HG02571 (cell line): Measurements from ENCODE around the gene SFI1.
"Not testable (repeated sequence)": the region's sequence is repeated elsewhere in the genome, so short reads cannot be mapped to it uniquely, and the experiment has no call there.

Experiments used
- ATAC-seq: cut with Tn5 transposase; IDR thresholded peaks from one replicate; pipeline ENCODE4 v1.9.1; 2021; ENCODE audit warnings: mild to moderate bottlenecking, moderate library complexity; ENCODE audit not compliant: unreplicated experiment

The SFI1 gene

DNA sequence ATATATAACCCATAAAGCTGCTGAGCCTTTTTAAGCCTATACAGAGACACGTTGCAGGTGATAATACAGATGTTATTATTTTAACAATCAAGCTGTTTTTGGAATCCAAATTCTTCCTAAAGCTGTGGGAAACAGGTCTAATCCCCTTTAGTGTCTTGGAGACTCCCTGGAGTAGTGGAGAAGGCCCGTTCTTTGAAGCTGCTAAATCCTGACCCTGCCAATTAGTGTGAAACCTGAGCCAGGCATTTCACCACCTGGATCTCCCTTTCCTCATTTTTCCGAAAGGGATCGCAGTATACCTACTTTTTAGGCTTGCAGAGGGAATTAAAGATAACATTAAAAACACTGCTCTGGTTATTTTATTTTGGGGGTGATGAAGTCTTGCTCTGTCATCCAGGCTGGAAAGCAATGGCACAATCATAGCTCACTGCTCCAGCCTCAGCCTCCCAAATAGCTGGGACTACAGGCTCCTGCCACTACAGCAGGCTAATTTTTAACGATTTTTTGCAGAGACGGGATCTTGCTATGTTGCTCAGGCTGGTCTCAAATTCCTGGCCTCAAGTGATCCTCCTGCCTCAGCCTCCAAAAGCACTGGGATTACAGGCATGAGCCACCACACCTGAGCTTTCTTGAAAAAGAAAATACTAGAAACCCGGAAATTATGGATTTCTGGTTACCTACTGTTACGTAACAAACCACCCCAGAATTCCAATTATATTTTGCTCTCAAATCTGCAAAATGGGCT is 4.9 kb upstream of the SFI1 start:
- no peak for ATAC-seq

DNA sequence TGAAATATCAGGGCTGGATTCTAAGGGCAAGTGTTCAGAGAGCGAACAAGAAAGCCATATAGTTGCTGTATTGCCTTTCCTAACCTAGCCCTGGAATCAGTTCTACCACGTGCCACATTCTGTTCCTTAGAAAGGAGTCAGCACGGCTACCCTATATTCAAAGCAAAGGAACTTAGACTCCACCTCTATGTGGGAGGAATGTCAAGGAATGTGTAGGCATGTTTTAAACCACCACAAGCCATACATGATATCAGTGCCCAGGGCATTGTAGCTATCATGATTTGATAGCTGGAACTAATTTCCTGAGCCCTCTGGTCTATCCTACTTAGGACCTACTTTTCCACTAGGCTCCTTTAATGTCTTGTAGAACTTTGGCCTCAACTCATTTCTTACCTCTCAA is 4.2 kb upstream of the SFI1 start:
- ATAC-seq, result no peak

DNA sequence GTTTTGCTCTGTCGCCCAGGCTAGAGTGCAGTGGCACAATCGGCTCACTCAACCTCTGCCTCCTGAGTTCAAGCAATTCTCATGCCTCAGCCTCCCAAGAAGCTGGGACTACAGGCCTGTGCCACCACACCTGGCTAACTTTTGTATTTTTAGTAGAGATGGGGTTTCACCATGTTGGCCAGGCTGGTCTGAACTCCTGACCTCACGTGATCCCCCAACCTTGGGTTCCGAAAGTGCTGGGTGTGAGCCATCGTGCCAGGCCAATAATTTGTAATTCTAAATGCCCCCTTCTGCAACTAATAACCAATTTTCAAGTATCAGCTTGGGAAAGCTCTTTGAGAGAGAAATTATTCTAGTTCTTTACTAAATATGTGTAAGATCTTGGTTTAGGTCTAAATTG is 3.0 kb upstream of the SFI1 start:
- not testable (repeated sequence) for ATAC-seq

DNA sequence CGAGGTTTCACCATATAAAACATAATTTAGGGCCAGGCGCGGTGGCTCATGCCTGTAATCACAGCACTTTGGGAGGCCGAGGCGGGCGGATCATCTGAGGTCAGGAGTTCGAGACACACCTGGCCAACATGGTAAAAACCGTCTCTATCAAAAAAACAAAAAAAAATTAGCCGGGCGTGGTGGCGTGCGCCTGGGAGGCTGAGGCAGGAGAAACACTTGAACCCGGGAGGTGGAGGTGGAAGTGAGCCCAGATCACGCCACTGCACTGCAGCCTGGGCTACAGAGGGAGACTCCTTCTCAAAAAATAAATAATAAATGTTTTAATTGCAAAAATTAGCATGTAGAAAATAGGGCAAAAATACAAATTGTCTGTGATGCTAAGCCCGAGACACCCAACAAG is 993 bp upstream of the SFI1 start:
- ATAC-seq, result no peak

DNA sequence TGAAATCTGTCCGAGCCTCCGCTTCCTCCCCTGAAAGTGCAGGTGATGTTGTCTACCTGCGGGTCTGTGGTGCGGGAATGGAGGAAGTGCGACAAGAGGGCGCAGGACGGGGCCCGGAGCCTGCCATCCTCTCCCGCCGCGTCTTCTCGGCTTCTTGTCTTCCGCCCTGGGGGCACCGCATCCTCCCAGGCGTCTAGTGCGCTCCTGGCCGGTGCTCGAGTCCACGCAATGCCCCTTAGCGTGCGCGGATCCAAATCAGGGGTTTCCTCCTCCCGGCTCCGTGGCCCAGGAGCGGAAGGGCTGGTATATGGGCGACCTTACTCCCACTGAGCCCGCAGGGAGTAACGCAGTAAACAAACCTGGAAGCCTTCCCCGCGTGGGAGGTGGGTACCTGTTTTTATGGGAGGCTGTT is 405 bp downstream of the SFI1 start:
- ATAC-seq, result peak; percentile 11

DNA sequence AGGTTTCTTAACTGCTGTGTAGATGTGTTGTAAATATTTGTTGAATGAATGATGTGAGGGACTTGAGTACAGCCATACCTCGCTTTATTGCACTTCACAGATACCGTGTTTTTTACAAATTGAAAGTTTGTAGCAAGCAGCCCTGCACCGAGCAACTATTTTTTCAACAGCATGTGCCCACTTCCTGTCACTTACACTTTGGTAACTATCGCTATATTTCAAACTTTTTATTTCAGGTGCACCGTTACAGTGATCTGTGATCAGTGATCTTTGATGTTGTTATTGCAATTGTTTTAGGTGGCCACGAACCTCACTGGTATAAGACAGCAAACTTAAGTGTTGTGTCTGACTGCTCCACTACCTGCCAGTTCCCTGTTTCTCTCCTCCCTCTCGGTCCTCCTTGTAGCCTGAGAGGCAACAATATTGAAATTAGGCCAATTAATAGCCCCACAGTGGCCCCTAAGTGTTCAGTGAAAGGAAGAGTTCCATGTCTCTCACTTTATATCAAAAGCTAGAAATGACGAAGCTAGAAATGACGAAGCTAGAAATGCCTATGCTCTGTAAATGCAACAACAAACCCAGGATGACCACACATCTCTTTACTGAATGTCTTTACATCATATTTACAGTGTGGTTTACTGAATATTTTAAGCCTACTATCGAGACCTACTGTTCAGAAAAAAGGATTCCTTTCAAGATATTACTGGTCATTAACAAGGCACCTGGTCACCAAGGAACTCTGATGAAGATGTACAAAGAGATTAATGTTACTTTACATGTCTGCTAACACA is 1.0 kb downstream of the SFI1 start:
- no peak for ATAC-seq

DNA sequence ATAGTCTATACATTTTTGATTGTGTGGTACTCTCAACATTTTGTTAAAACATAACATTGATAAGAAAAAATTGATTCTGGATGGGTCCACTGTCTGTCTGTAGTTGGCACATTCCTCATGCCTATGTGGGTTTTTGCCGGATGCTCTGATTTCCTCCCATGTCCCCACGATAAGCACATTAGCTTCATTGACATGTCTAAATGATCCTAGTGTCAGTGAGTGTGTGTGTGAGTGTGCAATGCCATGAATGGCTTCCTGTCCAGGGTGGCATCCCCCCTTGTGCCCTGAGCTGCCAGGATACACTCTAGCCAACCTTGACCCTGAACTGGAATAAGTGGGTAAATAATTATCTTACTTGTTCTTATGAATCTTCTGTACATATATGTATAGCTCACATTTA is 5.4 kb downstream of the SFI1 start:
- ATAC-seq, result no peak

DNA sequence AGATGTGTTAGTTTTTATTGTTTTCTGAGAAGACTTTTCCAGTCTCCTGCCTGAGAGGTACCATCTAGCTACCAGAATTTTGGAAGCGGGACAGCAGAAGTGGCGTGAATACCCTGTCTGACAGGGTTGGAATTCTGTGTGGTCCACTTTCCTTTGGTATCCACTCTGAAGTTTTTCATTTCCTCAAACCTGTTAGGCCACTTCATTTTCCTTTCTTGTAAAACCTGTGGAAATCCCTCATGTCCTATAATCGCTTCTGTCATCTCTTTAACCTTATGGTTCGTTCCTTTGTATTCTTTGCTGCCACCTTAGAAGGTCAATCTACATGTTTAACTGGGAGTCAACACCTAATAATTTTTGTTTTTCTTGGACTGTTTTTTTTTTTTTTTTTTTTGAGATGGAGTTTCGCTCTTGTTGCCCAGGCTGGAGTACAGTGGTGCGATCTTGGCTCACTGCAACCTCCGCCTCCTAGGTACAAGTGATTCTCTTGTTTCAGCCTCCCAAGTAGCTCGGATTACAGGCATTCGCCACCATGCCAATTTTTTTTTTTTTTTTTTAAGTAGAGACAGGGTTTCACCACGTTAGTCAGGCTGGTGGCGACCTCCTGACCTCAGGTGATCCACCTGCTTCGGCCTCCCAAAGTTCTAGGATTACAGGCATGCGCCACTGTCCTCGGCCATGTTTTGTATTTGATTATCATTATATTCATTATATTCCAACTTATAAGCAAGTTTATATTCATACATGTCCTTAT is 7.1 kb downstream of the SFI1 start:
- ATAC-seq, result no peak

DNA sequence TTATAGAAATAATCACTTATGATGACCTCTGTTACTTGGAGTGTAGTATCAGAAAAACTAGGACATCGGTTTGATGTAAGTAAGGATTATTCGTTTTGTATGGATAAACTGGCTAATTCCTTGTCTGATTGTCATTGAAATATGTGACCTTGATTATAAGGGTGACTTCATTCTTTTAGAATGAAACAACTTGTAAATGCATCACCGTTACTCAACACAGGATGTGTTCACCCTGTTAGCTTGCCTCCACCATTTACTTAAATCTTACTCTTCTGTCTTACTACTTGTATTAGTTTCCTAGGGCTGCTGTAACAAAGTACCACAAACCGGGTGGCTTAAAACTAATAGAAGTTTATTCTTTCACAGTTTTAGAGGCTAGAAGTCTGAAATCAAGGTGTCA is 7.9 kb downstream of the SFI1 start:
- no peak for ATAC-seq

DNA sequence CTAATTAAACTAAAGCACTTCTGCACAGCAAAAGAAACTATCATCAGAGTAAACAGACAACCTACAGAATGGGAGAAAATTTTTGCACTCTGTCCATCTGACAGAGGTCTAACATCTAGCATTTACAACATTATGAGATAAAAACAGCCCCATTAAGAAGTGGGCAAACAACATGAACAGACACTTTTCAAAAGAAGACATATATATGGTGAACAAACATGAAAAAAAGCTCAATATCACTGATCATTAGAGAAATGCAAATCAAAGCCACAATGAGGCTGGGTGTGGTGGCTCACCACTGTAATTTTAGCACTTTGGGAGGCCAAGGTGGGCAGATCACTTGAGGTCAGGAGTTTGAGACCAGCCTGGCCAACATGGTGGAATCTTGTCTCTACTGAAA is 11.2 kb downstream of the SFI1 start:
- ATAC-seq, result not testable (repeated sequence)

DNA sequence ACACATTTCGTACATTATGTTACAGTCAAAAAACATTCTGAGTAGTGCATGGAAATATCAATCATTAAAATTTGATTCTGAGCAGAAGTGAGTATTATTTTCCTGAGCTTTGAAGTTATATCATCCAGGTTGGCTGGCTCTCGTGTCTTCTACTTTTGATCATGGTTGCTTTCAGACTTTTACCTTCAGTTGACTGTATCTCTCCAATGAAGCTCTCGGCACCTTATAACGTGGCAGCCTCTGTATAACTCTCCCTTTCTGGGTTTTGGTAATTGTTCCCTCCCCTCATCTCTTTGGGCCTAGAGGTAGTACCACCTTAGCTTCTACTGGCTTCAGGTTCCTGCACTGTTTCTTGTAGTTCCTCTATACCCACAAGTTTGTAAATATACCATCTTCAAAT is 12.2 kb downstream of the SFI1 start:
- ATAC-seq, result no peak

DNA sequence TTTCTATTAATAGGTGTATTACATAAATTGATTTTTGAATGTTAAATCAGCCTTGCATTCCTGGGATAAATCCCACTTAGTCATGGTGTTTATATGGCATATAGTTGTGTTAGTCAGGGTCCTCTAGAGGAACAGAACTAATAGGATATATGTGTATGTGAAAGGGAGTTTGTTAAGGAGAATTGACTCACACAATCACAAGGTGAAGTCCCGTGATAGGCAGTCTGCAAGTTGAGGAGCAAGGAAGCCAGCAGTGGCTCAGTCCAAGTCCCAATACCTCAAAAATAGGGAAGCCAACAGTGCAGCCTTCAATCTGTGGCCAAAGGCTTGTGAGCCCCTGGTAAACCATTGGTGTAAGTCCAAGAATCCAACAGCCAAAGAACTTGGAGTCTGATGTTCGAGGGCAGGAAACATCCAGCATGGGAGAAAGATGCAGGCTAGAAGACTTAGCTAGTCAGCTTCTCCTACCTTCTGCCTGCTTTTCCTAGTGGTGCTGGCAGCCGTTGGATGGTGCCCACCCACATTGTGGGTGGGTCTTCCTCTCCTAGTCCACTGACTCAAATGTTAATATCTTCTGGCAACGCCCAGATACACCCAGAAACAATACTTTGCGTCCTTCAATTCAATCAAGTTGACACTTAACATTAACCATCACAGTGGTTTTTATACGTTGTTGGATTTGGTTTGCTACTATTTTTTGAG is 12.9 kb downstream of the SFI1 start:
- ATAC-seq, result no peak

DNA sequence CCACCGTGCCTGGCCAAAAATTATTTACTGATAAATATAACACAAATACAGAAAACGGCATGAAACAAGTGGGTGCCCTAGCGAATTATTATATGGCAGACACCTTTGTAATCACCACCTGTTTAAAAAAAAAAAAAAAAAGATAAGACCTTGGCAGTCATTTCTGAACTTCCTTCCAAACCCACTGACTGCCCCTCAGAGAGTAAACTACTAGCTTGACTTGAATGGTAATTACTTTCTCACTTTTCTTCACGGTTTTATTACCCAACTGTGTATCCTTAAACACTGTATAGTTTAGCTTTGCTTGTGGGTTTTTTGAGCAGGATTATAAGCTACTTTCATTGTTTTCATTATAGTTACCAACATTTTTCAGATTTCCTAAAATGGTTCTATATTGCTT is 23.7 kb downstream of the SFI1 start:
- no peak for ATAC-seq

DNA sequence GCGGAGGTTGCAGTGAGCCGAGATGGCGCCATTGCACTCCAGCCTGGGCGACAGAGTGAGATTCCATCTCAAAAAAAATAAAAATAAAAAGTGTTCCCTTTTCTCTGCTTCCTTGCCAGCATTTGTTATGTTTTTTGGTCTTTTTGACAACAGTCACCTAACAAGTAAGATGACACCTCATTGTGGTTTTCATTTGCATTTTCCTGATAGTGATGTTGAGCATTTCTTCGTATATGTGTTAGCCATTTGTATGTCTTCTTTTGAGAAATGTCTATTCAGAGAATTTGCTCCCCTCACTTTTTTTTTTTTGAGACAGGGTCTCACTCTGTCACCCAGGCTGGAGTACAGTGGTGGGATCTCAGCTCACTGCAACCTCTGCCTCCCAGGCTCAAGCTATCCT is 27.8 kb downstream of the SFI1 start:
- ATAC-seq, result not testable (repeated sequence)

DNA sequence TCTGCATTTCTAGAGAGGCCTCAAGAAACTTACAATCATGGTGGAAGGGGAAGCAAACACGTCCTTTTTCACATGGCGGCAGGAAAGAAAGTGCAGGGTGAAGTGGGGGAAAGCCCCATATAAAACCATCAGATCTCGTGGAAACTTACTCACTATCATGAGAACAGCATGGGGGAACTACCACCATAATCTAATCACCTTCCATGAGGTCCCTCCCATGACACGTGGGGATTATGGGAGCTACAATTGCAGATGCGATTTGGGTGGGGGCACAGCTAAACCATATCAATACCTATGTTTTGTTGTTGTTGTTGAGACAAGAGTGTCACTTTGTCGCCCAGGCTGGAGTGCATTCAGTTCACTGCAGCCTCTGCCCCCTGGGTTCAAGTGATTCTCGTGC is 29.9 kb downstream of the SFI1 start:
- no peak for ATAC-seq

DNA sequence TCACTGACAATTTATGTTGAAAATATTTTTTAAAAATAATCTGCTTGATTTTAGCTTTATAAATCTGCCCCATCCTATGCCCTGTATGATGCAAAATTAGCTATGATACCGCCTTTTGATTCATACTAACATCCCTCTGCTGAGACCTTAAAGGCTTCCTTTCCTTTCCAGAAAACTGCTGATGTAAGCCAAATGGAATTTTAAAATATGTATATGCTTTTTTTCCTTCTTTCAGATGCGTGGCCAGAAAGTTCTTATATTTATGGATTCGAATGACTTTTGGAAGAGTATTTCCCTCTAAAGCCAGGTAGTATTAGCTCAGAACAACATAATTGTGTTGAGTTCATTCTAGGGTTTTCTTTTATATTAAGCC is 34.5 kb downstream of the SFI1 start:
- no peak for ATAC-seq

DNA sequence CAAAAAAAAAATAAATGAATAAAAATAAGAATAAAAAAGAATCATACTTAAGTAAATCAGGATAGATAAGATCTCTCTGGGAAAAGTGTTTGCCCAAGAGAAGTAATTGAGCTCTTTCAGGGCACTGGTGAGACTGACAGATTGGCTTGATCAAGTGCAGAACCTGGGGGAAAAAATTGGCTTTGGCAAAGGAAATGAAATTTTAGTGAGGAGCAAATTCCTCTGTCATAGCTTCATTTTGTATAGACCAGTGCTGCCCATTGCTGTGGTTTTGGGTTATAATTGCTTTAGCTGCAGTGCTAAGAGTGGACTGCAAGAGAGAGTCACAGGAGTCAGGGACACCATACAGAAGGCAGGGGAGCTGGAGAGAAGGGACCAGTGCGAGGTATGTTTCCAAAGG is 35.7 kb downstream of the SFI1 start:
- no peak for ATAC-seq

DNA sequence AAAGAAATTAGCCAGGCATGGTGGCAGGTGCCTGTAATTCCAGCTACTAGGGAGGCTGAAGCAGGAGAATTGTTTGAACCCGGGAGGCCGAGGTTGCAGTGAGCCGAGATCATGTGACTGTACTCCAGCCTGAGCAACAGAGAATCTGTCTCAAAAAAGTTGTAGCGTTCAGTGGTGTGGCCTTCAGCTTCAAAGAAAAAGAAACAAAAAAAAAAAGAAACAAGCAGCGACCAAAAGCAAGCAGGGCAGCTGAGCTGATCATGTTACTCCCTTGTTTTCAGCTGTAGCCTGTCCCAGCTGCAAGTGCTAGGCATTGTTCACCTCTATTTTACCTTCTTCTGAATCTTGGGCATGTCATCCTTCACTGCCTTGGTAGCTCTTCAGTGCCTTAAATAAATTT is 37.0 kb downstream of the SFI1 start:
- no peak for ATAC-seq

DNA sequence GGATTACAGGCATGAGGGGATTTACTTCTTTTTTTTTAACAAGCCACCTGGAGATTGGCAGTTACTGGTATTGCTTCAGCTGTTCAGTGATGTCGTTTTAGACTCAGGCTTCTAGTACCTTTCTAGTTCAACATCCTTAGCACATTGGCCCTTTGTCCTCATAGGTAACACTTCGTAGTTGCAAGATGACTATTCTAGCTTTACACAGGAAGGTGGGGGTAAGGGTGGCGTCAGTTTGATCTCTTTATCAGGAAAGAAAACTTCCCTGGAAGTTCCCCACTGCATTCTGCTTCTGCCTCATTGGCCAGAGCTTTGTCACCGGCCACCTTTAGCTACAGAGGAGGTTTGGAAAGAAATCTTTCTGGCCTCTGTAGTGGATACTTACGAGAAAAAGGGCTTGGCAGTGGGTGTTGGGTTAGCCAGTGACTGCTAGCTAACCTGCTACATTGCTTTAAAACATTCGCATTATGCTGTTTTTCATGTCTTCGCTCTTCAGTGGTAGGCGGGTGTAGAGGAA is 40.7 kb downstream of the SFI1 start:
- no peak for ATAC-seq

DNA sequence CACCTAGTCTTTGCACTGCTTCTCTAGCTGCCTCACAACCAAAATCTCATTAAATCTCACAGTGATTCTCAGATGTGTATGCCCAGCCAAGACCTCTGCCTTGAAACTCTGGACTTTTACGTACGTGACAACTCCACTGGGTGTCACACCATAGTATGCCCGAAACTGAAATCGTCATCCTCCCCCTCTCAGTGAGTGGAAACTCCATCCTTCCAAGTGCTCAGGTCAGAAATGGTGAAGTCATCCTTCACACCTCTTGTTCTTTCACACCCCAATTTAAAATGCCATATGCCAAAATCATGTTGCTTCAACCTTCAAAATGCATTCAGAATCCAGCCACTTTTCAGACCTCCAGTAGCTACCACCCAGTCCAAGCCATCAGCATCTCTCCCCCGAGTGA is 42.5 kb downstream of the SFI1 start:
- ATAC-seq, result no peak

DNA sequence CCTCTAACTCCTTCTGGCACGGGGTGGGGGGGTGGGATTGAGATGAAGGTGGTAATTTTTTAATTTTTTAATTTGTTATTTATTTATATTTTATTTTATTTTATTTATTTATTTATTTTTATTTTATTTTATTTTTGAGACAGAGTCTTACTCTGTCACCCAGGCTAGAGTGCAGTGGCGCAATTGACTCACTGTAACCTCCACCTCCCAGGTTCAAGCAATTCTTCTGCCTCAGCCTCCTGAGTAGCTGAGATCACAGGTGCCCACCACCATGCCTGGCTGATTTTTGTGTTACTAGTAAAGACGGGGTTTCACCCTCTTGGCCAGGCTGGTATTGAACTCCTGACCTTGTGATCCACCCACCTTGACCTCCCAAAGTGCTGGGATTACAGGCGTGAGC is 43.8 kb downstream of the SFI1 start:
- ATAC-seq, result not testable (repeated sequence)
